Fibroblast of villous mesenchyme (primary cell): Measurements from ENCODE around the gene APBA3. TPM values are rescaled to one million over a fixed set of nuclear protein-coding genes. Genes with fewer than 3 reads are reported as not detected.

Source experiments
- DNase-seq: peaks from one replicate; pipeline ENCODE4 v3.0.0-alpha.2; 2010; ENCODE audit warnings: low read depth
- H3K4me3 ChIP-seq: 2 replicates; pipeline ENCODE4 v1.5.1; 2011; ENCODE audit warnings: low read depth, mild to moderate bottlenecking, low read length
- CTCF ChIP-seq: IDR thresholded peaks from 2 replicates; pipeline ENCODE4 v1.5.1; 2012; ENCODE audit warnings: low read depth, mild to moderate bottlenecking, low read length; ENCODE audit not compliant: insufficient read depth
- total RNA-seq: library from RNA; depleted of rRNA; stranded (reverse); fragments of >200 nt; gene quantifications from 2 replicates; pipeline ENCODE4 v1.2.3, GENCODE V29; 2012

APBA3 gene
- total RNA-seq, 1 donor: 19.4 TPM

- DNase-seq: no peak
- TF ChIP-seq CTCF: no peak
Measured at GRCh38 chr19:3788996-3789778, 27.7 kb upstream of the APBA3 start.

GRCh38 chr19:3785938-3786824 lies 24.7 kb upstream of the APBA3 start, which contains the start of gene MATK:
MATK (minus strand) TSS chr19:3786381; CDS start chr19:3785135, 1,246 bp downstream.
- TF ChIP-seq CTCF: no peak
- no peak for DNase-seq
- no peak within 1 kb of the TSS for H3K4me3 ChIP-seq

More at GRCh38 chr19:3788996-3789778, 27.7 kb upstream of the APBA3 start:
- H3K4me3 ChIP-seq: no peak overlapping the region

GRCh38 chr19:3785451-3785937 lies 24.0 kb upstream of the APBA3 start:
- H3K4me3 ChIP-seq: no peak overlapping the region
- TF ChIP-seq CTCF: no peak
- DNase-seq: no peak

- H3K4me3 ChIP-seq: no peak overlapping the region
- DNase-seq: no peak
- no peak for TF ChIP-seq CTCF
Measured at GRCh38 chr19:3784607-3785450, 23.3 kb upstream of the APBA3 start.

- no peak overlapping the region for H3K4me3 ChIP-seq
- no peak for DNase-seq
- TF ChIP-seq CTCF: peak; percentile 16
Measured at GRCh38 chr19:3783660-3784584, 22.4 kb upstream of the APBA3 start.
